HepG2 (cell line): ENCODE measurements around the gene NUBP2. TPM values are rescaled to one million over a fixed set of nuclear protein-coding genes. Genes with fewer than 3 reads are reported as not detected.

Experiments
- AGO2 ChIP-seq: fragments of 200-400 bp; formaldehyde crosslinking; optimal IDR thresholded peaks from 2 replicates; pipeline ENCODE3; 2017; ENCODE audit warnings: mild to moderate bottlenecking, low read depth, low read length, moderate library complexity
- AHR ChIP-seq: IDR thresholded peaks from 2 replicates; pipeline ENCODE4 v1.6.1; 2018; ENCODE audit warnings: missing genetic modification reagents, missing compliant biosample characterization
- ARNT ChIP-seq: fragments of 450-650 bp; IDR thresholded peaks from 2 replicates; pipeline ENCODE4 v1.6.1; 2017
- CBX2 ChIP-seq, 2 experiments: fragments of 200-600 bp in 1 of 2; sonication (generic); formaldehyde crosslinking in 1 of 2; IDR thresholded peaks; 2 replicates each; pipeline versions ENCODE4 v1.7.0 to v1.8.1; 2018 to 2022; ENCODE audit warnings: low read depth in 2 of 2, low read length in 1 of 2, mild to moderate bottlenecking in 1 of 2, missing genetic modification reagents in 1 of 2
- CCDC6 ChIP-seq: sonication (generic); formaldehyde crosslinking; IDR thresholded peaks from 2 replicates; pipeline ENCODE4 v1.8.1; 2022; ENCODE audit warnings: mild to moderate bottlenecking, missing genetic modification reagents, moderate library complexity
- CEBPB ChIP-seq: IDR thresholded peaks from 2 replicates; pipeline ENCODE4 v1.6.1; 2011; ENCODE audit warnings: low read depth, low read length, improper control_type of control experiment, borderline replicate concordance
- CHCHD3 ChIP-seq: sonication (generic); formaldehyde crosslinking; IDR thresholded peaks from 2 replicates; pipeline ENCODE4 v1.8.0; 2022; ENCODE audit warnings: mild to moderate bottlenecking, missing genetic modification reagents, moderate library complexity
- KDM3A ChIP-seq: IDR thresholded peaks from 2 replicates; pipeline ENCODE4 v1.6.1; 2018; ENCODE audit warnings: low read depth, missing compliant biosample characterization
- KDM4B ChIP-seq: sonication (generic); formaldehyde crosslinking; IDR thresholded peaks from 2 replicates; pipeline ENCODE4 v1.4.0; 2020; ENCODE audit warnings: missing genetic modification reagents
- KDM6A ChIP-seq: IDR thresholded peaks from 2 replicates; pipeline ENCODE4 v1.6.1; 2016; ENCODE audit warnings: low read depth
- KLF13 ChIP-seq: sonication (generic); formaldehyde crosslinking; IDR thresholded peaks from 2 replicates; pipeline ENCODE4 v1.4.0; 2020; ENCODE audit warnings: mild to moderate bottlenecking, missing genetic modification reagents
- NFRKB ChIP-seq: fragments of 450-650 bp; IDR thresholded peaks from 2 replicates; pipeline ENCODE4 v1.6.1; 2017
- NFYB ChIP-seq: sonication (generic); formaldehyde crosslinking; IDR thresholded peaks from 2 replicates; pipeline ENCODE4 v1.4.0; 2020; ENCODE audit warnings: missing genetic modification reagents
- RBAK ChIP-seq: sonication (generic); formaldehyde crosslinking; IDR thresholded peaks from 2 replicates; pipeline ENCODE4 v1.5.1; 2020; ENCODE audit warnings: mild to moderate bottlenecking, missing genetic modification reagents
- SALL2 ChIP-seq: sonication (generic); formaldehyde crosslinking; IDR thresholded peaks from 2 replicates; pipeline ENCODE4 v1.8.1; 2023; ENCODE audit warnings: mild to moderate bottlenecking, missing genetic modification reagents, inconsistent platforms
- SNRNP70 ChIP-seq: fragments of 200-400 bp; formaldehyde crosslinking; IDR thresholded peaks from 2 replicates; pipeline ENCODE4 v1.6.1; 2017; ENCODE audit warnings: mild to moderate bottlenecking, low read depth, low read length, moderate library complexity
- TARDBP ChIP-seq: sonication (generic); formaldehyde crosslinking; IDR thresholded peaks from 2 replicates; pipeline ENCODE4 v1.8.0; 2022; ENCODE audit warnings: mild to moderate bottlenecking, missing genetic modification reagents
- ZFYVE20 ChIP-seq: sonication (generic); formaldehyde crosslinking; IDR thresholded peaks from 2 replicates; pipeline ENCODE4 v1.8.0; 2023; ENCODE audit warnings: low read depth, mild to moderate bottlenecking, moderate library complexity, missing genetic modification reagents, borderline replicate concordance
- ZKSCAN1 ChIP-seq: fragments of 150-350 bp; IDR thresholded peaks from 2 replicates; pipeline ENCODE4 v1.6.1; 2014; ENCODE audit warnings: low read length
- ZMYM3 ChIP-seq: sonication (generic); formaldehyde crosslinking; IDR thresholded peaks from 2 replicates; pipeline ENCODE4 v1.5.1; 2020; ENCODE audit warnings: mild to moderate bottlenecking, missing genetic modification reagents
- ZNF678 ChIP-seq: sonication (generic); formaldehyde crosslinking; IDR thresholded peaks from 2 replicates; pipeline ENCODE4 v1.4.0; 2020; ENCODE audit warnings: mild to moderate bottlenecking, missing genetic modification reagents
- polyA plus RNA-seq, 8 experiments: library from polyadenylated mRNA; depleted of rRNA in 3 of 8; stranded (reverse) in 7 of 8; unstranded in 1 of 8; fragments of >200 nt; fragmentation: Illumina TruSeq in 4 of 8; extraction: Trizol in 4 of 8; gene quantifications; 2 replicates each; pipeline versions ENCODE4 v1.2.1 to v1.2.3, GENCODE V29; 2011 to 2016; ENCODE audit warnings: low read depth in 4 of 8, missing spikeins in 1 of 8, mixed read lengths in 1 of 8; ENCODE audit not compliant: insufficient read depth in 1 of 8
- total RNA-seq, 5 experiments: library from RNA; depleted of rRNA; stranded (reverse); fragments of >200 nt; fragmentation: Illumina TruSeq; extraction: Trizol; gene quantifications; 2 replicates each; pipeline ENCODE4 v1.2.3, GENCODE V29; 2016; ENCODE audit warnings: low read depth in 1 of 5
- TF ChIP-seq, protein P1 (sequence below): sonication (generic); formaldehyde crosslinking; IDR thresholded peaks from 2 replicates; pipeline ENCODE4; 2020; ENCODE audit warnings: missing genetic modification reagents, mild to moderate bottlenecking, borderline replicate concordance
- TF ChIP-seq, protein P2 (sequence below): sonication (generic); formaldehyde crosslinking; IDR thresholded peaks from 2 replicates; pipeline ENCODE4 v1.4.0; 2020; ENCODE audit warnings: mild to moderate bottlenecking, missing genetic modification reagents
- TF ChIP-seq, protein P3 (sequence below), 2 experiments: IDR thresholded peaks; 2 replicates each; pipeline ENCODE4 v1.6.1; 2011 to 2012; ENCODE audit warnings: low read length in 2 of 2, borderline replicate concordance in 1 of 2, low read depth in 1 of 2, mild to moderate bottlenecking in 1 of 2, moderate library complexity in 1 of 2

NUBP2 gene
- total and polyA plus RNA-seq, 2 of the 13 experiments (the other 11 are each of a cell fraction or from before 2014, with no cell fraction given) = 25.7 to 61.5 TPM

DNA sequence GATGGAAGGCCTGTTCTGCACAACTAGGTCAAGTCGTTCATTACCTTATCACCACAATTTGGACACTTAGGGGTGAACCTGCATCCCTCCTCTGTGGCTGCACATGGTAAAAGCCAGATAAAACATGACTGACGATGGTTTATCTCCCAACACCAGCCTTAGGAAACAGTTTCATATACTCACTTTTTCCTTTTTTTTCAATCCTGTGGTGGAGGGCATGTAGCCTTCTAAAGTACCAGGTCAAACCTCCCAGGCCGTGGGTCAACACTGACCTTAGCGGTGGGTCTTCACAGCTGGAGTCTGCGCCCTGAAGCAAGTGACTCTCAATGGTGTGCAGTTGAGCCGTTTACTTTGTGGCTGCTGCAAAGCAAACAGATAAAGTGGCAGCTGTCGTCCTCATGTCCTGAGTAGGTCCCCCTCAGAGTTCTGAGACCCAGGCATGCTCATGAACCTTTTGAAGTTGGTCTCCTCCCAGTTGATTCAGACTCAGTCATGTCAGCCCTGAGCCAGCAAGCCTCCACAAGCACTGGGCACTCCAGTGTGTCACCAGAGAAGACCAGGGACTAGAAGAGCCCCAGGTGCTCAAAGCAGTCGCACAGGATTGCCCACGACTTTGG, 50.2 kb downstream of the NUBP2 start (continued):
- TF ChIP-seq, protein P1, sequence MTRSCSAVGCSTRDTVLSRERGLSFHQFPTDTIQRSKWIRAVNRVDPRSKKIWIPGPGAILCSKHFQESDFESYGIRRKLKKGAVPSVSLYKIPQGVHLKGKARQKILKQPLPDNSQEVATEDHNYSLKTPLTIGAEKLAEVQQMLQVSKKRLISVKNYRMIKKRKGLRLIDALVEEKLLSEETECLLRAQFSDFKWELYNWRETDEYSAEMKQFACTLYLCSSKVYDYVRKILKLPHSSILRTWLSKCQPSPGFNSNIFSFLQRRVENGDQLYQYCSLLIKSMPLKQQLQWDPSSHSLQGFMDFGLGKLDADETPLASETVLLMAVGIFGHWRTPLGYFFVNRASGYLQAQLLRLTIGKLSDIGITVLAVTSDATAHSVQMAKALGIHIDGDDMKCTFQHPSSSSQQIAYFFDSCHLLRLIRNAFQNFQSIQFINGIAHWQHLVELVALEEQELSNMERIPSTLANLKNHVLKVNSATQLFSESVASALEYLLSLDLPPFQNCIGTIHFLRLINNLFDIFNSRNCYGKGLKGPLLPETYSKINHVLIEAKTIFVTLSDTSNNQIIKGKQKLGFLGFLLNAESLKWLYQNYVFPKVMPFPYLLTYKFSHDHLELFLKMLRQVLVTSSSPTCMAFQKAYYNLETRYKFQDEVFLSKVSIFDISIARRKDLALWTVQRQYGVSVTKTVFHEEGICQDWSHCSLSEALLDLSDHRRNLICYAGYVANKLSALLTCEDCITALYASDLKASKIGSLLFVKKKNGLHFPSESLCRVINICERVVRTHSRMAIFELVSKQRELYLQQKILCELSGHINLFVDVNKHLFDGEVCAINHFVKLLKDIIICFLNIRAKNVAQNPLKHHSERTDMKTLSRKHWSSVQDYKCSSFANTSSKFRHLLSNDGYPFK = no peak; the same call in 1 of the 2 replicates
- TF ChIP-seq NFRKB = no peak
- no peak for TF ChIP-seq KLF13 (CRISPR knock-in tag)
- 0 out of 2 replicates have a peak, but pooled peaks have one; percentile 58 for TF ChIP-seq CCDC6 (CRISPR knock-in tag)
- peak; percentile 39; the same call in 1 of the 2 replicates for TF ChIP-seq KDM4B (CRISPR knock-in tag)
- TF ChIP-seq SNRNP70 = no peak
- no peak for TF ChIP-seq NFYB (CRISPR knock-in tag)
- TF ChIP-seq RBAK (CRISPR knock-in tag) = 0 out of 2 replicates have a peak, but pooled peaks have one; percentile 50
- TF ChIP-seq ZFYVE20 (CRISPR knock-in tag) = no peak
- TF ChIP-seq ZNF678 = no peak
- TF ChIP-seq TARDBP (CRISPR knock-in tag) = peak; percentile 80
- no peak for TF ChIP-seq ARNT
- TF ChIP-seq, protein P2, sequence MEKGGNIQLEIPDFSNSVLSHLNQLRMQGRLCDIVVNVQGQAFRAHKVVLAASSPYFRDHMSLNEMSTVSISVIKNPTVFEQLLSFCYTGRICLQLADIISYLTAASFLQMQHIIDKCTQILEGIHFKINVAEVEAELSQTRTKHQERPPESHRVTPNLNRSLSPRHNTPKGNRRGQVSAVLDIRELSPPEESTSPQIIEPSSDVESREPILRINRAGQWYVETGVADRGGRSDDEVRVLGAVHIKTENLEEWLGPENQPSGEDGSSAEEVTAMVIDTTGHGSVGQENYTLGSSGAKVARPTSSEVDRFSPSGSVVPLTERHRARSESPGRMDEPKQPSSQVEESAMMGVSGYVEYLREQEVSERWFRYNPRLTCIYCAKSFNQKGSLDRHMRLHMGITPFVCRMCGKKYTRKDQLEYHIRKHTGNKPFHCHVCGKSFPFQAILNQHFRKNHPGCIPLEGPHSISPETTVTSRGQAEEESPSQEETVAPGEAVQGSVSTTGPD = no peak
- TF ChIP-seq AHR (CRISPR knock-in tag) = no peak
- 0 out of 2 replicates have a peak, but pooled peaks have one; percentile 51 for TF ChIP-seq ZKSCAN1
- 0 out of 2 replicates have a peak, but pooled peaks have one; percentile 48 for TF ChIP-seq KDM3A (CRISPR knock-in tag)
- no peak for TF ChIP-seq CEBPB
- no peak for TF ChIP-seq CHCHD3 (CRISPR knock-in tag)
- TF ChIP-seq ZMYM3 = peak; percentile 84
- TF ChIP-seq, protein P3, sequence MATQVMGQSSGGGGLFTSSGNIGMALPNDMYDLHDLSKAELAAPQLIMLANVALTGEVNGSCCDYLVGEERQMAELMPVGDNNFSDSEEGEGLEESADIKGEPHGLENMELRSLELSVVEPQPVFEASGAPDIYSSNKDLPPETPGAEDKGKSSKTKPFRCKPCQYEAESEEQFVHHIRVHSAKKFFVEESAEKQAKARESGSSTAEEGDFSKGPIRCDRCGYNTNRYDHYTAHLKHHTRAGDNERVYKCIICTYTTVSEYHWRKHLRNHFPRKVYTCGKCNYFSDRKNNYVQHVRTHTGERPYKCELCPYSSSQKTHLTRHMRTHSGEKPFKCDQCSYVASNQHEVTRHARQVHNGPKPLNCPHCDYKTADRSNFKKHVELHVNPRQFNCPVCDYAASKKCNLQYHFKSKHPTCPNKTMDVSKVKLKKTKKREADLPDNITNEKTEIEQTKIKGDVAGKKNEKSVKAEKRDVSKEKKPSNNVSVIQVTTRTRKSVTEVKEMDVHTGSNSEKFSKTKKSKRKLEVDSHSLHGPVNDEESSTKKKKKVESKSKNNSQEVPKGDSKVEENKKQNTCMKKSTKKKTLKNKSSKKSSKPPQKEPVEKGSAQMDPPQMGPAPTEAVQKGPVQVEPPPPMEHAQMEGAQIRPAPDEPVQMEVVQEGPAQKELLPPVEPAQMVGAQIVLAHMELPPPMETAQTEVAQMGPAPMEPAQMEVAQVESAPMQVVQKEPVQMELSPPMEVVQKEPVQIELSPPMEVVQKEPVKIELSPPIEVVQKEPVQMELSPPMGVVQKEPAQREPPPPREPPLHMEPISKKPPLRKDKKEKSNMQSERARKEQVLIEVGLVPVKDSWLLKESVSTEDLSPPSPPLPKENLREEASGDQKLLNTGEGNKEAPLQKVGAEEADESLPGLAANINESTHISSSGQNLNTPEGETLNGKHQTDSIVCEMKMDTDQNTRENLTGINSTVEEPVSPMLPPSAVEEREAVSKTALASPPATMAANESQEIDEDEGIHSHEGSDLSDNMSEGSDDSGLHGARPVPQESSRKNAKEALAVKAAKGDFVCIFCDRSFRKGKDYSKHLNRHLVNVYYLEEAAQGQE (IDR thresholded peaks at IDR 0.05; ENCODE audit: borderline replicate concordance in 1 of 2, low read depth in 1 of 2, low read length in 2 of 2) = no peak; a peak in 1 of 4 replicates
- 0 out of 2 replicates have a peak, but pooled peaks have one; percentile 49 for TF ChIP-seq SALL2
- TF ChIP-seq AGO2 = no peak
- no peak for TF ChIP-seq CBX2 (IDR thresholded peaks at IDR 0.05; ENCODE audit: low read depth, low read length)
- TF ChIP-seq CBX2 (CRISPR knock-in tag; IDR thresholded peaks at IDR 0.05; ENCODE audit: low read depth) = no peak
- no peak; the same call in 1 of the 2 replicates for TF ChIP-seq KDM6A
